Neural progenitor cell (in vitro differentiated cells): ENCODE data around the gene NPEPL1. TPM values are rescaled to one million over a fixed set of nuclear protein-coding genes. Genes with fewer than 3 reads are reported as not detected.
A peak's percentile ranks its signal among the peaks of the same experiment; 100 is the strongest.

ENCODE experiments used
- DNase-seq: peaks from one replicate; pipeline ENCODE4 v3.0.0-alpha.2; 2016; ENCODE audit warnings: low spot score
- H2AFZ ChIP-seq: fragments of 200-600 bp; sonication (generic); replicated peaks from 2 replicates; pipeline ENCODE4 v1.6.1; 2016; ENCODE audit warnings: antibody characterized with exemption
- H3F3A ChIP-seq: fragments of 200-600 bp; sonication (generic); 2 replicates; pipeline ENCODE4 v1.6.1; 2016; ENCODE audit warnings: antibody characterized with exemption, low read depth
- H3K27ac ChIP-seq: fragments of 200-600 bp; sonication (generic); 2 replicates; pipeline ENCODE4 v1.5.1; 2016; ENCODE audit warnings: mild to moderate bottlenecking
- H3K27me3 ChIP-seq: fragments of 200-600 bp; sonication (generic); 2 replicates; pipeline ENCODE4 v1.6.1; 2016; ENCODE audit warnings: mild to moderate bottlenecking, moderate library complexity
- H3K36me3 ChIP-seq: fragments of 200-600 bp; sonication (generic); 2 replicates; pipeline ENCODE4 v1.5.1; 2016
- H3K4me1 ChIP-seq: fragments of 200-600 bp; sonication (generic); 2 replicates; pipeline ENCODE4 v1.6.1; 2016; ENCODE audit warnings: mixed run types
- H3K4me2 ChIP-seq: fragments of 200-600 bp; sonication (generic); 2 replicates; pipeline ENCODE4 v1.6.1; 2016
- H3K4me3 ChIP-seq: fragments of 200-600 bp; sonication (generic); 2 replicates; pipeline ENCODE4 v1.5.1; 2016
- H3K79me2 ChIP-seq: fragments of 200-600 bp; sonication (generic); 2 replicates; pipeline ENCODE4 v1.6.1; 2016; ENCODE audit warnings: low read depth
- H3K9ac ChIP-seq: fragments of 200-600 bp; sonication (generic); 2 replicates; pipeline ENCODE4 v1.6.1; 2016
- H3K9me3 ChIP-seq: fragments of 200-600 bp; sonication (generic); 2 replicates; pipeline ENCODE4 v1.5.1; 2016; ENCODE audit warnings: low read depth
- H4K20me1 ChIP-seq: fragments of 200-600 bp; sonication (generic); 2 replicates; pipeline ENCODE4 v1.6.1; 2016; ENCODE audit warnings: low read depth
- H3K27ac Mint-ChIP-seq: 3 replicates; pipeline ENCODE4 v1.8.0; 2021; ENCODE audit warnings: mixed read lengths
- H3K27me3 Mint-ChIP-seq: 2 replicates; pipeline ENCODE4 v1.8.0; 2022; ENCODE audit warnings: low read depth, mild to moderate bottlenecking, inconsistent platforms, moderate library complexity, mixed read lengths; ENCODE audit not compliant: insufficient read depth
- H3K36me3 Mint-ChIP-seq: 3 replicates; pipeline ENCODE4 v1.8.0; 2021; ENCODE audit warnings: mixed read lengths
- H3K4me1 Mint-ChIP-seq: 3 replicates; pipeline ENCODE4 v1.8.0; 2021; ENCODE audit warnings: mixed read lengths
- H3K4me3 Mint-ChIP-seq: 3 replicates; pipeline ENCODE4 v1.8.0; 2021; ENCODE audit warnings: mild to moderate bottlenecking, moderate library complexity, mixed read lengths
- H3K9me3 Mint-ChIP-seq: 3 replicates; pipeline ENCODE4 v1.8.0; 2020; ENCODE audit warnings: mixed read lengths
- EZH2 ChIP-seq: fragments of 200-600 bp; sonication (generic); IDR thresholded peaks from 2 replicates; pipeline ENCODE4 v1.6.1; 2017; ENCODE audit warnings: antibody characterized with exemption, mild to moderate bottlenecking, moderate library complexity
- EZH2phosphoT487 ChIP-seq: fragments of 200-600 bp; sonication (generic); IDR thresholded peaks from 2 replicates; pipeline ENCODE4 v1.6.1; 2017; ENCODE audit warnings: antibody characterized with exemption
- total RNA-seq: library from RNA; depleted of rRNA; stranded (reverse); fragments of >200 nt; gene quantifications from 2 replicates; pipeline ENCODE4 v1.2.3, GENCODE V29; 2015; ENCODE audit warnings: low replicate concordance
- TF ChIP-seq, protein P1 (sequence below): fragments of 200-600 bp; sonication (generic); IDR thresholded peaks from 2 replicates; pipeline ENCODE4 v1.5.1; 2017; ENCODE audit warnings: antibody characterized with exemption, mild to moderate bottlenecking

The NPEPL1 gene
- total RNA-seq, 1 donor from 2014 or later: 10.9 TPM

DNA sequence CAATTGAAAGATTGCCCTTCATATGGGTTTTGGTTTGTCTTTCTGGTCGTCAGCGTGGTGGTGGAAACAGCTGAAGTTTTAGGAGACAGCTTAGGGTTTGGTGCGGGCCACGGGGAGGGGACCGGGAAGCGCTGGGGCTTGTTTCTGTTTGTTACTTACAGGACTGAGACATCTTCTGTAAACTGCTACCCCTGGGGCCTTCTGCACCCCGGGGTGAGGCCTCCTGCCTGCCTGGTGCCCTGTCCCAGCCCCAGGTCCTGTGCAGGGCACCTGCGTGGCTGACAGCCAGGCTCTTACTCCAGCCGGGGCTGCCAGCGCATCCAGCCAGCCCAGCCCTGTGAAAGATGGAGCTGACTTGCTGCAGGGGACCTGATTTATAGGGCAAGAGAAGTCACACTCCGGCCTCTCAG, 22.8 kb downstream of the NPEPL1 start:
- Histone ChIP-seq H3K4me2 (no peak overlapping the region), H3K27me3 (no peaks in the 10 kb centered on the region), H3K4me3 (no peak overlapping the region), H3K4me1 (peaks cover 7% of the 10 kb centered on the region), H3K9ac (no peak overlapping the region), H3K36me3 (no peaks in the 10 kb centered on the region), H4K20me1 (no peaks in the 10 kb centered on the region), H3K79me2 (no peaks in the 10 kb centered on the region), H3K9me3 (no peaks in the 10 kb centered on the region), H3F3A (no peaks in the 10 kb centered on the region), H2AFZ (no peak overlapping the region), H3K27ac (no peak overlapping the region)
- Mint-ChIP-seq H3K9me3 (no peaks in the 10 kb centered on the region), H3K4me3 (no peak overlapping the region), H3K27ac (peak overlapping the region; percentile 78), H3K36me3 (no peaks in the 10 kb centered on the region), H3K4me1 (peaks cover 18% of the 10 kb centered on the region), H3K27me3 (peaks cover 10% of the 10 kb centered on the region)
- no peak for TF ChIP-seq EZH2
- no peak for TF ChIP-seq EZH2phosphoT487
- TF ChIP-seq, protein P1, sequence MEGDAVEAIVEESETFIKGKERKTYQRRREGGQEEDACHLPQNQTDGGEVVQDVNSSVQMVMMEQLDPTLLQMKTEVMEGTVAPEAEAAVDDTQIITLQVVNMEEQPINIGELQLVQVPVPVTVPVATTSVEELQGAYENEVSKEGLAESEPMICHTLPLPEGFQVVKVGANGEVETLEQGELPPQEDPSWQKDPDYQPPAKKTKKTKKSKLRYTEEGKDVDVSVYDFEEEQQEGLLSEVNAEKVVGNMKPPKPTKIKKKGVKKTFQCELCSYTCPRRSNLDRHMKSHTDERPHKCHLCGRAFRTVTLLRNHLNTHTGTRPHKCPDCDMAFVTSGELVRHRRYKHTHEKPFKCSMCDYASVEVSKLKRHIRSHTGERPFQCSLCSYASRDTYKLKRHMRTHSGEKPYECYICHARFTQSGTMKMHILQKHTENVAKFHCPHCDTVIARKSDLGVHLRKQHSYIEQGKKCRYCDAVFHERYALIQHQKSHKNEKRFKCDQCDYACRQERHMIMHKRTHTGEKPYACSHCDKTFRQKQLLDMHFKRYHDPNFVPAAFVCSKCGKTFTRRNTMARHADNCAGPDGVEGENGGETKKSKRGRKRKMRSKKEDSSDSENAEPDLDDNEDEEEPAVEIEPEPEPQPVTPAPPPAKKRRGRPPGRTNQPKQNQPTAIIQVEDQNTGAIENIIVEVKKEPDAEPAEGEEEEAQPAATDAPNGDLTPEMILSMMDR: no peak
- no peak for DNase-seq

DNA sequence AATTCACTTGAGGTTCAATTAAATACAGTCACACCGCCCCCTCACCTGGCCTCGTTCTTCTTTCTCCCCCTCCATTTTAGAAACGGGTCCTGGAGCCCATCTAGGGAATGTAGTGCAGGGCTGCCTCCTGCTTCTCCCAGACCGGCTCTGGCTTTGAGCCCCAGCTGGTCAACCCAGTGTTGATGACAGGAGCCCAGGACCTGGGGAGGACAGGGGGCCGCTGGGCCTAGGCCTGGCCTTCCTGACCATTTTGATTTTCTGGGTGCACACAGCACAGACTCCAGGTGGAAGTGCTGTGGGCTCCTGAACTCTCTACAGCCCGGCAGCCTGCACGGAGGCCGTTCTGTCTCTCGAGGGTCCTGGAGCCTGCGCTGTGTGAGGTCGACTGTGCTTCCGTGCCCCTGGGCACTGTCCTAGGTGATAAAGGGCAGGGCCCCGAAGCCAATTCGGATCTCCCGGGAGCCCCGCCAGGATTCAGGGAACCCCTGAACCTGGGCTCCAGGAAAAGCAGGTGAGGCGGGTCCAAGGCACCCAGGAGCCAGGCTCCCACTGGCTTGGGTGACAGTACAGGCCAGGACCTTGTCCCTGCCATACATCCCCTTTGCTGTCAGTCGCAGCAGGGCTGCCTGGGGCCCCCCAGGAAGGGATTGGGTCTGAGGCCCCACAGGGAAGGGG, 23.3 kb downstream of the NPEPL1 start:
- Mint-ChIP-seq H3K36me3 (no peaks in the 10 kb centered on the region), H3K27ac (no peak overlapping the region), H3K4me1 (peaks cover 18% of the 10 kb centered on the region), H3K27me3 (peaks cover 10% of the 10 kb centered on the region), H3K9me3 (no peaks in the 10 kb centered on the region), H3K4me3 (peak overlapping the region; percentile 41)
- no peaks in the 10 kb centered on the region for H3K9me3 ChIP-seq
- no peak overlapping the region for H3K4me3 ChIP-seq
- H3F3A ChIP-seq: no peaks in the 10 kb centered on the region
- DNase-seq: no peak
- H3K27ac ChIP-seq: no peak overlapping the region
- H3K4me2 ChIP-seq: no peak overlapping the region
- no peak overlapping the region for H3K9ac ChIP-seq
- H3K79me2 ChIP-seq: no peaks in the 10 kb centered on the region
- H3K36me3 ChIP-seq: no peaks in the 10 kb centered on the region
- TF ChIP-seq EZH2phosphoT487 (no peak), EZH2 (no peak)
- TF ChIP-seq, protein P1: no peak
- no peaks in the 10 kb centered on the region for H4K20me1 ChIP-seq
- H3K4me1 ChIP-seq: peaks cover 7% of the 10 kb centered on the region
- no peaks in the 10 kb centered on the region for H3K27me3 ChIP-seq
- no peak overlapping the region for H2AFZ ChIP-seq

DNA sequence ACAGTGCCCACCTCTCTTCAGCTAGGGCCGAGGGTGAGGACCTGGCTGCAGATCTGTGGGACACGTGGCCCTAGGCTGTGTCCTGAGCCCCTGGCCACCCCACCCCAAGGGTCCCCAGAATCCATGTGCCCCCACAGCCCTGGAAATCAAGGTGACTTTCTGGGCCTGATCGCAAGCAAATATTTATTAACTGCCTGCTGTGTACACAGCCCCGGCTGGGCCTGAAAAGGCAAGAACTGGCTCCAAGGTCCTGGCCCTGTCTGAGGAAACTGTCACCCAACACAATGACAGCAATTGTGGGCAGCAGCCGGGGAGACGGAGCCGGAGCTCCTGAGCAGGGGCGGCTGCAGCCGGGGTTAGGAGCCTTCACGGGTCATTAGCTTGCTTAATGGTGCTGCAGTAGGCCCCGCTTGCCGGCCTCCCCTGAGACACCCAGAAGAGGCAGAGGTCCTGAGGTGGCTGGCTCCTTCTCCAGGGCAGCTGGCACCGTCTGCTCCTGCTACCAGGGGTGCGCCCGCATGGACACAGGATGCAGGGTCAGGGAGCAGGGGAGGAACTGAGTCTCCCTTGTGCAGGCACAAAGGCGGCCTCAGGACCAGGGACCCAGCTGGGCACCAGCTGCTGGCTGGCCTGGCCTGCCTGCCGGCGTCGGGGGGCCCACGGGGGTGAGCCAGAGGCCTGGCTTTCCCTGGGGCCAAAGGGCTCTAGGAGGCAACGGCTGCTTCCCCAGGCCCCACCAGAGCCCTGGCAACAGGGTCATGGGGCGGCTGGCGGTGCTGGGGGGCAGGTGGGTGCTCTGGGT, 24.1 kb downstream of the NPEPL1 start:
- H3K9ac ChIP-seq: no peak overlapping the region
- no peak overlapping the region for H3K27ac ChIP-seq
- no peaks in the 10 kb centered on the region for H3K36me3 ChIP-seq
- H3F3A ChIP-seq: no peaks in the 10 kb centered on the region
- peak; percentile 70 for DNase-seq
- H3K4me2 ChIP-seq: no peak overlapping the region
- no peaks in the 10 kb centered on the region for H3K9me3 ChIP-seq
- Mint-ChIP-seq H3K9me3 (no peaks in the 10 kb centered on the region), H3K4me3 (no peak overlapping the region), H3K27ac (no peak overlapping the region), H3K36me3 (no peaks in the 10 kb centered on the region), H3K27me3 (peaks cover 10% of the 10 kb centered on the region), H3K4me1 (peaks cover 15% of the 10 kb centered on the region)
- H4K20me1 ChIP-seq: no peaks in the 10 kb centered on the region
- H3K27me3 ChIP-seq: no peaks in the 10 kb centered on the region
- TF ChIP-seq, protein P1: no peak
- TF ChIP-seq EZH2phosphoT487 (no peak), EZH2 (no peak)
- no peak overlapping the region for H3K4me3 ChIP-seq
- H2AFZ ChIP-seq: no peak overlapping the region
- H3K4me1 ChIP-seq: peaks cover 7% of the 10 kb centered on the region
- no peaks in the 10 kb centered on the region for H3K79me2 ChIP-seq
